SK-N-SH (cell line): Measurements from ENCODE around the gene LRRC8E. TPM values are rescaled to one million over a fixed set of nuclear protein-coding genes. Genes with fewer than 3 reads are reported as not detected.
A peak's percentile ranks its signal among the peaks of the same experiment; 100 is the strongest.

Experiments used
- EP300 ChIP-seq, 2 experiments: IDR thresholded peaks; 2 replicates each; pipeline versions ENCODE4 v1.4.0 to v1.6.1; 2012; ENCODE audit warnings: borderline replicate concordance in 1 of 2, low read depth in 1 of 2, low read length in 1 of 2
- EZH2phosphoT487 ChIP-seq: fragments of 200-600 bp; sonication (generic); IDR thresholded peaks from 2 replicates; pipeline ENCODE4 v1.6.1; 2017; ENCODE audit warnings: low read depth, mixed run types, mild to moderate bottlenecking, antibody characterized with exemption, moderate library complexity, borderline replicate concordance
- FOSL2 ChIP-seq: IDR thresholded peaks from 2 replicates; pipeline ENCODE4 v1.4.0; 2012; ENCODE audit warnings: low read depth, mild to moderate bottlenecking, moderate library complexity, borderline replicate concordance
- FOXJ3 ChIP-seq: sonication (generic); formaldehyde crosslinking; IDR thresholded peaks from 2 replicates; pipeline ENCODE4 v1.5.1; 2020; ENCODE audit warnings: mild to moderate bottlenecking, missing genetic modification reagents
- GATA2 ChIP-seq: sonication (generic); formaldehyde crosslinking; IDR thresholded peaks from 2 replicates; pipeline ENCODE4 v1.5.0; 2020; ENCODE audit warnings: mild to moderate bottlenecking, missing genetic modification reagents
- JUND ChIP-seq: IDR thresholded peaks from 2 replicates; pipeline ENCODE4 v1.4.0; 2012
- MEF2A ChIP-seq: IDR thresholded peaks from 2 replicates; pipeline ENCODE4 v1.4.0; 2012; ENCODE audit warnings: low read depth, borderline replicate concordance
- NFIC ChIP-seq: IDR thresholded peaks from 2 replicates; pipeline ENCODE4 v1.4.0; 2012; ENCODE audit warnings: borderline replicate concordance
- NRF1 ChIP-seq: IDR thresholded peaks from 2 replicates; pipeline ENCODE4 v1.6.1; 2012; ENCODE audit warnings: low read depth, mild to moderate bottlenecking, low read length
- RAD21 ChIP-seq: IDR thresholded peaks from 2 replicates; pipeline ENCODE4 v1.6.1; 2012; ENCODE audit warnings: mild to moderate bottlenecking, low read length
- RCOR1 ChIP-seq: fragments of 150-350 bp; IDR thresholded peaks from 2 replicates; pipeline ENCODE4 v1.6.1; 2017; ENCODE audit warnings: antibody characterized with exemption, low read length
- RXRA ChIP-seq: IDR thresholded peaks from 2 replicates; pipeline ENCODE4 v1.4.0; 2012; ENCODE audit warnings: low read depth, mild to moderate bottlenecking, borderline replicate concordance
- SIN3A ChIP-seq: IDR thresholded peaks from 2 replicates; pipeline ENCODE4 v1.6.1; 2012; ENCODE audit warnings: low read depth, mild to moderate bottlenecking, low read length, moderate library complexity, borderline replicate concordance
- SMC3 ChIP-seq: IDR thresholded peaks from 2 replicates; pipeline ENCODE4 v1.6.1; 2012; ENCODE audit warnings: low read depth, low read length, improper control_type of control experiment
- TCF12 ChIP-seq: IDR thresholded peaks from 2 replicates; pipeline ENCODE4 v1.4.0; 2012
- TEAD4 ChIP-seq: IDR thresholded peaks from 2 replicates; pipeline ENCODE4 v1.4.0; 2012; ENCODE audit warnings: mild to moderate bottlenecking, borderline replicate concordance; ENCODE audit not compliant: insufficient read depth
- YY1 ChIP-seq: IDR thresholded peaks from 2 replicates; pipeline ENCODE4 v1.4.0; 2012; ENCODE audit warnings: low read depth, mild to moderate bottlenecking
- polyA plus RNA-seq, 3 experiments: library from polyadenylated mRNA; depleted of rRNA; stranded (reverse); fragments of >200 nt; gene quantifications; 2 replicates each; pipeline ENCODE4 v1.2.3, GENCODE V29; 2012
- TF ChIP-seq, protein P1 (sequence below): IDR thresholded peaks from 2 replicates; pipeline ENCODE4 v1.4.0; 2012; ENCODE audit warnings: low read depth, borderline replicate concordance
- TF ChIP-seq, protein P2 (sequence below): IDR thresholded peaks from 2 replicates; pipeline ENCODE4 v1.6.1; 2012; ENCODE audit warnings: mild to moderate bottlenecking, low read depth, low read length, moderate library complexity
- TF ChIP-seq, protein P3 (sequence below): fragments of 150-350 bp; IDR thresholded peaks from 2 replicates; pipeline ENCODE4 v1.6.1; 2017; ENCODE audit warnings: antibody characterized with exemption, low read length, low read depth, borderline replicate concordance
- TF ChIP-seq, protein P4 (sequence below): IDR thresholded peaks from 2 replicates; pipeline ENCODE4; 2012
- TF ChIP-seq, protein P5 (sequence below): IDR thresholded peaks from 2 replicates; pipeline ENCODE4 v1.4.0; 2012; ENCODE audit warnings: low read depth, borderline replicate concordance

LRRC8E gene
- polyA plus RNA-seq, 1 of the 3 experiments (the other 2 are of a cell fraction): 0.02 TPM

DNA sequence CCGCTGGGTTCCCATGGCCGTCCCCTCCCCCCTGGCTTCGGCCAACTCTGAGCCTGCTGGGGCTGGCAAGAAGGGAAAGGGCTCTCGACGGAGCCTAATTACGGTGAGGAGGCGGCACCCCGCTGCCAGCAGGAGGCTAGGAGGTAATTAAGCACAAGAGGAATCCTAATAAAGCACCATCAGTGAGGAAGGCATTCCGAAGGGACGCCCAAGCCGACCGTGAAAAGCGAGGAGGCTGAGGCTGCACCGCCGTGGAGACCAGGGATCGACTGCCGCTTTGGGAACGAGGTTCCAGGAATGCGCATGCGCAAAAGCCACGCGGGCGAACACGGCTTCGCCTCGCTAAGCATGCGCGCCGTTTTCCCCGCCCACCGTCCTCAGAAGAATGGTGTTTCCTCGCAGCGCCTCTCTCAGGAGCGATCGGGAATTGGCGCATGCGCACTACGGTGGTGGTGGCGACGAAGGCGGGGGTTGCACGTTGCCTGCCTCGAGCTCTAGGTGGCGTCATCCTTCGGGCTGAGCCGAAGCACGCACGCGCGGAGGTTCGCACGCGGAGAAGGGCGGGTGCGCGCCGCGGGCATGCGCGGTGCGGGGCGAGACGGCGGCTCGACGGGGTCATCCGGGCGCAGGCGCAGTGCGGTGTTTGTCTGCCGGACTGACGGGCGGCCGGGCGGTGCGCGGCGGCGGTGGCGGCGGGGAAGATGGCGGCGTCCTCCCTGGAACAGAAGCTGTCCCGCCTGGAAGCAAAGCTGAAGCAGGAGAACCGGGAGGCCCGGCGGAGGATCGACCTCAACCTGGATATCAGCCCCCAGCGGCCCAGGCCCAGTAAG is 15.1 kb downstream of the LRRC8E start, which contains the start of gene MAP2K7 (continued):
- TF ChIP-seq, protein P1, sequence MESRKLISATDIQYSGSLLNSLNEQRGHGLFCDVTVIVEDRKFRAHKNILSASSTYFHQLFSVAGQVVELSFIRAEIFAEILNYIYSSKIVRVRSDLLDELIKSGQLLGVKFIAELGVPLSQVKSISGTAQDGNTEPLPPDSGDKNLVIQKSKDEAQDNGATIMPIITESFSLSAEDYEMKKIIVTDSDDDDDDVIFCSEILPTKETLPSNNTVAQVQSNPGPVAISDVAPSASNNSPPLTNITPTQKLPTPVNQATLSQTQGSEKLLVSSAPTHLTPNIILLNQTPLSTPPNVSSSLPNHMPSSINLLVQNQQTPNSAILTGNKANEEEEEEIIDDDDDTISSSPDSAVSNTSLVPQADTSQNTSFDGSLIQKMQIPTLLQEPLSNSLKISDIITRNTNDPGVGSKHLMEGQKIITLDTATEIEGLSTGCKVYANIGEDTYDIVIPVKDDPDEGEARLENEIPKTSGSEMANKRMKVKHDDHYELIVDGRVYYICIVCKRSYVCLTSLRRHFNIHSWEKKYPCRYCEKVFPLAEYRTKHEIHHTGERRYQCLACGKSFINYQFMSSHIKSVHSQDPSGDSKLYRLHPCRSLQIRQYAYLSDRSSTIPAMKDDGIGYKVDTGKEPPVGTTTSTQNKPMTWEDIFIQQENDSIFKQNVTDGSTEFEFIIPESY: no peak
- TF ChIP-seq, protein P2, sequence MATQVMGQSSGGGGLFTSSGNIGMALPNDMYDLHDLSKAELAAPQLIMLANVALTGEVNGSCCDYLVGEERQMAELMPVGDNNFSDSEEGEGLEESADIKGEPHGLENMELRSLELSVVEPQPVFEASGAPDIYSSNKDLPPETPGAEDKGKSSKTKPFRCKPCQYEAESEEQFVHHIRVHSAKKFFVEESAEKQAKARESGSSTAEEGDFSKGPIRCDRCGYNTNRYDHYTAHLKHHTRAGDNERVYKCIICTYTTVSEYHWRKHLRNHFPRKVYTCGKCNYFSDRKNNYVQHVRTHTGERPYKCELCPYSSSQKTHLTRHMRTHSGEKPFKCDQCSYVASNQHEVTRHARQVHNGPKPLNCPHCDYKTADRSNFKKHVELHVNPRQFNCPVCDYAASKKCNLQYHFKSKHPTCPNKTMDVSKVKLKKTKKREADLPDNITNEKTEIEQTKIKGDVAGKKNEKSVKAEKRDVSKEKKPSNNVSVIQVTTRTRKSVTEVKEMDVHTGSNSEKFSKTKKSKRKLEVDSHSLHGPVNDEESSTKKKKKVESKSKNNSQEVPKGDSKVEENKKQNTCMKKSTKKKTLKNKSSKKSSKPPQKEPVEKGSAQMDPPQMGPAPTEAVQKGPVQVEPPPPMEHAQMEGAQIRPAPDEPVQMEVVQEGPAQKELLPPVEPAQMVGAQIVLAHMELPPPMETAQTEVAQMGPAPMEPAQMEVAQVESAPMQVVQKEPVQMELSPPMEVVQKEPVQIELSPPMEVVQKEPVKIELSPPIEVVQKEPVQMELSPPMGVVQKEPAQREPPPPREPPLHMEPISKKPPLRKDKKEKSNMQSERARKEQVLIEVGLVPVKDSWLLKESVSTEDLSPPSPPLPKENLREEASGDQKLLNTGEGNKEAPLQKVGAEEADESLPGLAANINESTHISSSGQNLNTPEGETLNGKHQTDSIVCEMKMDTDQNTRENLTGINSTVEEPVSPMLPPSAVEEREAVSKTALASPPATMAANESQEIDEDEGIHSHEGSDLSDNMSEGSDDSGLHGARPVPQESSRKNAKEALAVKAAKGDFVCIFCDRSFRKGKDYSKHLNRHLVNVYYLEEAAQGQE: no peak
- TF ChIP-seq EZH2phosphoT487: no peak
- peak; percentile 24; the same call in 1 of the 2 replicates for TF ChIP-seq SIN3A
- peak; percentile 54 for TF ChIP-seq RAD21
- TF ChIP-seq TEAD4: no peak
- TF ChIP-seq RCOR1: 0 out of 2 replicates have a peak, but pooled peaks have one; percentile 7
- TF ChIP-seq YY1: peak; percentile 84
- TF ChIP-seq RXRA: no peak
- TF ChIP-seq, protein P3, sequence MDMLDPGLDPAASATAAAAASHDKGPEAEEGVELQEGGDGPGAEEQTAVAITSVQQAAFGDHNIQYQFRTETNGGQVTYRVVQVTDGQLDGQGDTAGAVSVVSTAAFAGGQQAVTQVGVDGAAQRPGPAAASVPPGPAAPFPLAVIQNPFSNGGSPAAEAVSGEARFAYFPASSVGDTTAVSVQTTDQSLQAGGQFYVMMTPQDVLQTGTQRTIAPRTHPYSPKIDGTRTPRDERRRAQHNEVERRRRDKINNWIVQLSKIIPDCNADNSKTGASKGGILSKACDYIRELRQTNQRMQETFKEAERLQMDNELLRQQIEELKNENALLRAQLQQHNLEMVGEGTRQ: no peak
- TF ChIP-seq, protein P4, sequence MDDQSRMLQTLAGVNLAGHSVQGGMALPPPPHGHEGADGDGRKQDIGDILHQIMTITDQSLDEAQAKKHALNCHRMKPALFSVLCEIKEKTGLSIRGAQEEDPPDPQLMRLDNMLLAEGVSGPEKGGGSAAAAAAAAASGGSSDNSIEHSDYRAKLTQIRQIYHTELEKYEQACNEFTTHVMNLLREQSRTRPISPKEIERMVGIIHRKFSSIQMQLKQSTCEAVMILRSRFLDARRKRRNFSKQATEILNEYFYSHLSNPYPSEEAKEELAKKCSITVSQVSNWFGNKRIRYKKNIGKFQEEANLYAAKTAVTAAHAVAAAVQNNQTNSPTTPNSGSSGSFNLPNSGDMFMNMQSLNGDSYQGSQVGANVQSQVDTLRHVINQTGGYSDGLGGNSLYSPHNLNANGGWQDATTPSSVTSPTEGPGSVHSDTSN: peak; percentile 9; the same call in 1 of the 2 replicates
- TF ChIP-seq GATA2 (CRISPR knock-in tag): no peak
- peak; percentile 91 for TF ChIP-seq NRF1
- TF ChIP-seq NFIC: no peak
- TF ChIP-seq JUND: no peak
- TF ChIP-seq, protein P5, sequence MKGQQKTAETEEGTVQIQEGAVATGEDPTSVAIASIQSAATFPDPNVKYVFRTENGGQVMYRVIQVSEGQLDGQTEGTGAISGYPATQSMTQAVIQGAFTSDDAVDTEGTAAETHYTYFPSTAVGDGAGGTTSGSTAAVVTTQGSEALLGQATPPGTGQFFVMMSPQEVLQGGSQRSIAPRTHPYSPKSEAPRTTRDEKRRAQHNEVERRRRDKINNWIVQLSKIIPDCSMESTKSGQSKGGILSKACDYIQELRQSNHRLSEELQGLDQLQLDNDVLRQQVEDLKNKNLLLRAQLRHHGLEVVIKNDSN: no peak
- peak; percentile 29; the same call in 1 of the 2 replicates for TF ChIP-seq SMC3
- TF ChIP-seq EP300 (IDR thresholded peaks at IDR 0.05; ENCODE audit: borderline replicate concordance in 1 of 2, low read depth in 1 of 2, low read length in 1 of 2): no peak
- TF ChIP-seq FOXJ3 (CRISPR knock-in tag): no peak
- no peak for TF ChIP-seq MEF2A
- no peak for TF ChIP-seq TCF12
- no peak for TF ChIP-seq FOSL2
